ENCODE results near the gene DPM3. TPM values are rescaled to one million over a fixed set of nuclear protein-coding genes. Genes with fewer than 3 reads are reported as not detected.

The DPM3 gene
- total and polyA plus RNA-seq, 2 donors (not counting 1 experiment from before 2014, with no cell fraction given): 39.9 to 97.3 TPM

GRCh38 chr1:155125511-155125945 lies 14.8 kb downstream of the DPM3 start:
- ChIA-PET CTCF (interaction anchor here (1.2 to 2.3 kb wide), 3 partner anchors 10 to 41 kb away, joined by 3 to 10 read pairs (median 5); partner anchors contain the start of gene SLC50A1), POLR2A (no interaction called here)
- Histone ChIP-seq H3K27me3 (replicated peaks in 1 of 4; ENCODE audit: control extremely low read depth in 1 of 4, control insufficient read depth in 3 of 4, insufficient read depth in 4 of 4, low read length in 3 of 4) (peaks cover 0 to 54% (median 27%) of the 10 kb centered on the region in 4 experiments), H3K79me2 (ENCODE audit: control insufficient read depth, insufficient read depth, low read length) (no peaks in the 10 kb centered on the region), H3K4me2 (replicated peaks; ENCODE audit: low read depth, low read length, poor library complexity, severe bottlenecking) (no peak overlapping the region), H3K4me3 (ENCODE audit: control extremely low read depth in 1 of 5, extremely low read depth in 1 of 5, insufficient read depth in 1 of 5, low read depth in 2 of 5, low read length in 4 of 5) (no peak overlapping the region), H4K20me1 (ENCODE audit: control insufficient read depth, insufficient read depth, low read length, poor library complexity, severe bottlenecking) (peaks cover 8% of the 10 kb centered on the region), H2AFZ (ENCODE audit: insufficient read depth, low read depth, low read length, poor library complexity, severe bottlenecking) (no peak overlapping the region), H3K36me3 (replicated peaks in 1 of 2; ENCODE audit: control extremely low read depth in 1 of 2, control insufficient read depth in 1 of 2, extremely low read depth in 1 of 2, insufficient read depth in 2 of 2, low read length in 1 of 2) (no peaks in the 10 kb centered on the region), H3K27ac (ENCODE audit: low read length in 2 of 2) (no peak overlapping the region), H3K4me1 (ENCODE audit: control insufficient read depth in 2 of 2, insufficient read depth in 2 of 2, low read length in 2 of 2) (peaks cover 34 to 36% of the 10 kb centered on the region in 2 donors), H3K9me3 (ENCODE audit: control extremely low read depth in 1 of 3, control insufficient read depth in 2 of 3, insufficient read depth in 1 of 3, low read length in 2 of 3) (peaks cover 0 to 7% (median 0%) of the 10 kb centered on the region in 3 donors), H3K9ac (ENCODE audit: low read length) (no peak overlapping the region)
- peaks cover 55% of the 10 kb centered on the region for H3K27me3 Mint-ChIP-seq
- no peak for ATAC-seq (ENCODE audit: low read depth)
- TF ChIP-seq CTCF (IDR thresholded peaks at IDR 0.05) (no peak), EZH2 (IDR thresholded peaks at IDR 0.05; ENCODE audit: borderline replicate concordance, insufficient read depth, low read depth, low read length, poor library complexity, severe bottlenecking) (no peak)
- intact Hi-C loops (cut with micrococcal nuclease): loop anchor here (5.0 kb wide), 2 partner anchors 33 to 42 kb away; no protein-coding TSS in a partner anchor
- H3K4me1 Mint-ChIP-seq: peaks cover 34% of the 10 kb centered on the region
- no peaks in the 10 kb centered on the region for H3K9me3 Mint-ChIP-seq (ENCODE audit: insufficient read depth)
- no peak overlapping the region for H3K27ac Mint-ChIP-seq
- no peak for DNase-seq
- 89% methylated on average over 9 of the region's 11 CpGs for WGBS (ENCODE audit: insufficient coverage)
- H3K4me3 Mint-ChIP-seq: peak overlapping the region; percentile 55

All from B cell (primary cell).